Measurements from ENCODE around the gene CIP2A. TPM values are rescaled to one million over a fixed set of nuclear protein-coding genes. Genes with fewer than 3 reads are reported as not detected.
"Not testable (repeated sequence)": the region's sequence is repeated elsewhere in the genome, so short reads cannot be mapped to it uniquely, and the experiment has no call there.

Gene CIP2A
- total RNA-seq, result 7.1 TPM

DNA sequence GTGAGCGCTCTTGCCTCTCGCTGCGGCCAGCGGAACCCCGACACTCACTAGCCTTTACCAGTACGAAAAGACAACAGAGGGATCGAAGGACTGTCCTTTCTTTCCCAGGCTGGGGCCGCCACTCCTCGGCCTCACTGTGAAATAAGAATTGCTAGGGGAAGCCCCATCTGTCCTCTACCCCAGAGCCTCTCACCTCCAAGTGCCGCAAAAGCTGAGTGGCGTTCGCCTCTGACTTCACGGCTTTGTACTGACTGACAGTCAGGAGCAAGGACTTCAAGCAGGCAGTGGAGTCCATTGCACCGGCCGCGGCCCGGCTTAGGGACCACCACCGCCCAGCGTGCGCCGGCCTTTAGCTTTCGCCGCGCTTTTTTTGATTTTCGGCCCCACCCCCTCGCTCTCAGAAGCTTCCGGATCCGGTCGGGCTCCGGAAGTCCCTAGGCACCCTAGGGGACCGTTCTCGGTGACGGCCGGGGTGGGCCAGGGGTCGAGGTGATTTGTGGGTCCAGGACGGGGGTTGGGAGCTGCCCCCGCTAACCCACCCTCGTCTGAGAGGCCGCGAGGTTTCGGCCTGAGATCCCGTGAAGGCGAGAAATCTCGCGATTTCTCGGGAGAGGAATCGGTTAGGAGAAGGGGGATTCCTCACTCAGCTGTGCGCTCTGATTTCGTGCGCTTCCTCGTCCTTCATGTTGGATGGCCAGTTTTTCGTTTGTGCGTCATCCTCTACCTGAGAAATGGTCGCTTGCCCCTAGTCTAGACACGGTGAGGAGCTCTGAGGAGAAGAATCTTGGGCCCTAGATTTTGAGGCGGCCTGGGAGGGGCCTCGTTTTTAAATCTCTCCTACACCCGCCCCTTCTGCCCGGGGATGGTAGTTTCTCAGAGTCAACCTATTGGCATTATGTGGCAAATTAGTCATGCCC, at the start of gene CIP2A, which contains the start of gene DZIP3:
Gene CIP2A, minus strand, starts transcription at position 358 of the 917 bp plus-strand sequence. Its CDS starts 63 bp downstream, at position 295.
Gene DZIP3, plus strand, starts transcription at position 642 of the 917 bp plus-strand sequence. CDS start 15,685 bp downstream, outside the sequence.
- DNase-seq (ENCODE audit: low spot score), result peak; percentile 86

DNA sequence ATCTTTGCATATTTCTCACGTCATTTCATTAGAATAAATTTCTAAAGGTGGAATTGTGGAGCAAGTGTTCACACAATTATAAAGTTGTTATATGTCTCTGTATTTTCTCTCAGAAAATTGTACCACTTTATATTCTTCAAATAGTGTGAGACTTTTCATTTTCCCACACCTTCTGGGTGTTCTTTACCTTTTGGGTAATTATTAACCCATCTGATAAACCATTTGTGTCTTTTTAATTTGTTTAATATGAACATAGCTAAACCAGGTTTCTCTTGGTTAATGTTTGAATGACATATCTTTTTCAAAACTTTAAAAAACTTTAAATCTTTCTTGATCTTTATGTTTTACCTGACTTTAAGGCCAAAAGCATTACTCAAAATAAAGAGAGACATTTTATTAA, 40.7 kb upstream of the CIP2A start:
- DNase-seq (ENCODE audit: low spot score), result no peak

DNA sequence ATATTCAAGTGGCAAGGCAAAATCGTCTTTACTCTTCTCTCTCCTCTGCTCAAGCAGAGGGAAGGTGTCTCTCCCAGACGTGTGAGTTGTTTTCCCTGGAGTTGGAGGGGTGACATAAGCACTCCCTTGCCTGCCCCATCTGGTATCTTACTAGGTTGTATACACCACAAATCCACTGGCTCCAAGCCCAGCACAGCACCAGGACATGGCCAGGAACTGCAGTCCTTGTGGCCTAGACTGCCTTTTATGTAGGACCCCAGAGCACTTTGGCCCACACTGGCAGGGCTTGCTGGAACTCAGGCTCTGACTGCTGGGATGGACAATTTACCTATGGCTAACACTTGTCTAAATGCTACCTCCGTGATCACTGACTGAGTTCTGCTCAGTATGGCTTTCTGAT, 34.3 kb upstream of the CIP2A start:
- DNase-seq (ENCODE audit: low spot score), result no peak

DNA sequence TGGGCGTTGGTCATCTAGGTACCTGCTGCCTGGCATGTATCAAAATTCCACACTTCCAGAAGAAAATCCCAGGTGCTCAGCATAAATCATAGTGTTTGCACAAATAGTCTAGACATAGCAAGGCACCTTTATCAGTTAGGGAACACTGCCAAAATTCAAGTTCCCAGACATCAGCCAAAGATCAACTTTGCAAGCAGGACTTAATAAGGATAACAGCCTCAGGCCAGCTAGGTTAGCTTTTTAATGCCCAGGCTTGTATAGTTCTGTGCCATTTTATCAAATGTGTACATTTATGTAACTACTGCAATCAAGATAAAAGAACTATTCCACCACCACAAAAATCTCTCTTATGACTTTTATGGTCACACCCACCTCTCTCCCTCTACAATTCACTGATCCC, 31.0 kb upstream of the CIP2A start:
- no peak for DNase-seq (ENCODE audit: low spot score)

DNA sequence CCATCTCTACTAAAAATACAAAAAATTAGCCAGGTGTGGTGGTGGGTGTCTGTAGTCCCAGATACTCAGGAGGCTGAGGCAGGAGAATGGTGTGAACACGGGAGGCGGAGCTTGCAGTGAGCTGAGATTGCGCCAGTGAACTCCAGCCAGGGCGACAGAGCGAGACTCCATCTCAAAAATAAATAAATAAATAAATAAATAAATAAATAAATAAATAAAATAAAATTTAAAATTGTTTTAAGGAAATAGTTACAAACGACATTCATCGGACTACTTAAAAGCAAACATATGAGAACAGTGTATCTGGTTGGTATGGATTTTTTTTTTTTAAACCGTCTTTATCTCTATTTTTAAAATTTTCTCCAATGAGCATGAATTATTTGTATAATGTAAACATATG, 26.9 kb upstream of the CIP2A start:
- not testable (repeated sequence) for DNase-seq (ENCODE audit: low spot score)

DNA sequence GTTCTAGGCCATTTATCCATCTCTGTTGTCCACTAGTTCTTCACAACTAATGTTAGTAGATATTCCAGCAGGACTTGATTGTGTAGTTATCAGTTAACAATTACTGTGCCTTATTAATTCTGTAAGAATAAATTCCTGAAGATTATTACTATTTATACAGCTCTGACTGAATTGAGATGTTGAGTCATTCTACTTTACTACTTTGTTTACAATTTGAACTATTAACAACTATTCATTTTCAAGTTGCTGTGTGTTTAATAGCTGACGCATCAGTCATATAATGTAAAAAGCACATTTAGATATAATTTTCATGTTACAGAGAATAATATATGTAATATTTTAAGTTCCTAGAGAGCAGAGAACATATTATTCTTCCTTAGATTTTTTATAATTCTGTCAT, 21.4 kb upstream of the CIP2A start:
- no peak for DNase-seq (ENCODE audit: low spot score)

DNA sequence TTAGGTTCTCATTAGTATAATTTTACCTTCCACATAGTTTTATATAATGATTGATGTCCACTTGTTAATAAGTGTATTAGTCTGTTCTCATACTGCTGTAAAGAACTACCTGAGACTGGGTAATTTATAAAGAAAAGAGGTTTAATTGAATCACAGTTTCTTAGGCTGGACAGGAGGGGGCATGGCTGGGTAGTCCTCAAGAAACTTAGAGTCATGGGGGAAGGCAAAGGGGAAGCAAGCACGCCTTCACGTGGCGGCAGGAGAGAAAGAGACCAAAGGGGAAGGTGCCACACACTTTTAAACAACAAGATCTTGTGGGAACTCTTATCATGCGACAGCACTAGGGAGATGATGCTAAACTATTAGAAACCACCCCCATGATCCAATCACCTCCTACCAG, 19.5 kb upstream of the CIP2A start:
- DNase-seq (ENCODE audit: low spot score), result no peak

DNA sequence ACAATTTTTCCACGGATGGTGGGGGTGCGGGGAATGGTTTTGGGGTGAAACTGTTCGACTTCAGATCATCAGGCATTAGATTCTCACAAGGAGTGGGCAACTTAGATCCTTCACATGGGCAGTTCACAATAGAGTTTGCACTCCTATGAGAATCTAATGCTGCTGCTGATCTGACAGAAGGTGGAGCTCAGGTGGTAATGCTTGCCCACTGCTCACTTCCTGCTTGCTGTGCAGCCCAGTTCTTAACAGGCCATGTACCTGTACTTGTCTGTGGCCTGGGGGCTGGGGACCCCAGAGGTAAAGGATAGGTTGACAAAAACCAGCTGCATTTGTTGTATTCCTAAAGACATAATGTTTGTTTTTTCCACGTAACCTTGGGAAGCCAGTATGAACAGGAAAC, 16.3 kb upstream of the CIP2A start:
- no peak for DNase-seq (ENCODE audit: low spot score)

DNA sequence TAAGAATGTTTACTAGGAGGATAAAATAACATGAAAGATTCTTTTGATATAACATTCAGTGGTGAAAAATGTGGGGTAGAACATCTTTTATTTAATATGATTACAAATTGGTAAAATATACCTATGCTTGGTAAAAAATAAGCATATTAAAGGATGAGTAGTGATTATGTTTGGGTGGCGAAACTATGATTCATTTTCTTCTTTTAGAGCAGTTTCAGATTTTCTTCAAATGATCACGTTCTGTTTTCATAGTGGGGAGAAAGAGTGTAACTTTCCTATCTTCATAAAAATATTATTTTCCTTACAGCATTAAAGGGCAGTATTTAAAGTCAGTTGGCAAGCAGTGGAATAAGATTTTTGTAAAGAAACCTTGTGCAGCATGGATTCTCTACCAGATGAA, 15.8 kb upstream of the CIP2A start:
- no peak for DNase-seq (ENCODE audit: low spot score)

DNA sequence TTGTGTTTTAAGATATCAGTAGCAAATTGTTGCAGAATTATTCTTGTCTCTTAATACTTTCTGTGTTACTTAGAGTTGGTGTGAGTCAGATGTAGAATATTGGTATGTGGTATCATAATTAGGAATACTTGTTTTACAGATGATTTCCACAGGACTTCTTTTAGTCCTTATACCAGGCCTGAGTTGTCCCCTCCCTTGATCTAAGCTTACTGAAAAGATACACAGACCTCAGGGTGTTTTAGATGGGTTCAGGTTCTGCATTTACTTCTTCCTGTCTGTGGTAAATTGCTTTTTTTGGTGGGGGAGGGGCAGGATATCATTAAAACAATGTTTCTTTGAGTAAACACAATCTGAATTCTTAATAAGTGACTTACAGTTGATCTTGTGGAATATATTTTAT, 14.5 kb upstream of the CIP2A start:
- DNase-seq (ENCODE audit: low spot score), result no peak

DNA sequence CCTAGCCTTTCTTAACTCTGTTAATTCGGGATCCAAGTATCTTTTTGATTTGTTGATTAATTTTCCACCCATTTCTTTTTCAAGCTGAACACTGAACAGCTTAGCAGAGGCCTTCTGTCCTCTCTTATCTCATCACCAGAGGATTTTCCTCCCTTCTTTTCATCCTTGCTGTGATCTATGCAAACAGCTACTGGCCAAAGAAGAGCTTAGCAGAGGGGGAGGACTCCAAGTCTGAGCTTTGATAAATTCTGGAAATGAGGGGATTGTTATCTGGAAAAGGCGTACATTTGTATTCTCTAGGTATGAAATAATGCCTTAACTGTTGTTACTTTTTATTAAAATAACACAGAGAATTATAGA, 13.7 kb upstream of the CIP2A start:
- DNase-seq (ENCODE audit: low spot score), result no peak

DNA sequence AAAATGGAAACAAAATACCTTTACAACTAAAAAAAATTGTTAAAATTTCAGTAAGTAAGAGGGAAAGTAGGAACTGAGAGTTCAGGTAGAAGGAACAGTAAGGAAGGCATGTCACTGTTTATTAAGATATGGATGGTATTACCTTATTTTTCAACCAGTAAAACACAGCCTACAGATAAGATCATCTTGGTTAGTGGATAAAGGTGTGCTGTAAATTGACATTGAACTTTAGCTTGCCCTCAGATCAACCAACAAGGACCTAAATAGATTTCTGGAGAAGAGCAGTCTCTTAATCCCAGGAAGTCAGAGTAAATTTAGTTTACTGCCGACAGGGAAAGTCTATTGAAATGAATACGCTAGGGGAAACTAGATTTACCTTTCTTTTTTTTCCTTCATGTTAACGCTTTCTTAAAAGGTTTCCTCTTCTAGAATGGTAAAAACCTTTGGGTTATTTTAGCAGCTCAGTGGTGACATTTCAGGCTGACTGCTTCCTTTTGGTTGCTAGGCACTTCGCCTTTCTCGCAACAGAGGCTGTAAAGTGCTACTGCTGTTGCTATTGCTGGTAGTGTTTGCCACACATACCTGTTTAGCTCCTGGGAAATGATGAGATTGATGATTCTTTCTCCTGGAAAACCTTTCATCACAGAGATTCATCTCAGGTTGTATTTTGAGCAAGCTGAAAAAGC, 13.2 kb upstream of the CIP2A start:
- DNase-seq (ENCODE audit: low spot score), result no peak

DNA sequence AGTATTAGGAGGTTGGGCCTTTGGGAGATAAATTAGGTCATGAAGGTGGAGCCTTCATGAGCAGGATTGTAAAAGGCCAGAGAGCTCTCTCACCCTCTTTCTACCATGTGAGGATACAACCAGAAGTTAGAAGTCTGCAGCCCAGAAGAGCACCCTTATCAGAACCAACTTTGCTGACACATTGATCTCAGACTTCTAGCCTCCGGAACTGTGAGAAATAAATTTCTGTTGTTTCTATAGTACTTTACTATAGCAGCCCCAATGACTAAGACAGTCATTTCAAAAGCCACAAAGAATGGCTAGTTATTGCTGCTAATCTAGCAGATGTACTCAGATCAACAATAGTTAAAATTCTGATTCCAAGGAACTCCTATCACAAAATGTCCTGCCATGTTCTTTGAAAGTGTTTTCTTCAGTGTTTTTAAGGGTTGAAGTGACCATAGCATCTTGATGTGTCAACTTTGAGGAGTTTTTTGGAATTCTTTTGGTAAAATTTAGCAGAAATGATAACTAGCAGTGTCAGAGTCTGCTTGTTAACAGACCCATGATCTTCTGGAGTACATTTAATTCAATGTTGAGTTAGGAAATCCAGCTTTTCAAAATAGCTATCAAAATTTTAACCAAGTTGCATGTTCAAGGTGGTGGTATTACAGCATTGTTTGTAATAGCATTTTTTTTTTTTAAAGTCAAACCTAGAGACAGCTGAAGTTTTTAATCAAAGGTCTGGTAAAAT, 10.6 kb upstream of the CIP2A start:
- no peak for DNase-seq (ENCODE audit: low spot score)

DNA sequence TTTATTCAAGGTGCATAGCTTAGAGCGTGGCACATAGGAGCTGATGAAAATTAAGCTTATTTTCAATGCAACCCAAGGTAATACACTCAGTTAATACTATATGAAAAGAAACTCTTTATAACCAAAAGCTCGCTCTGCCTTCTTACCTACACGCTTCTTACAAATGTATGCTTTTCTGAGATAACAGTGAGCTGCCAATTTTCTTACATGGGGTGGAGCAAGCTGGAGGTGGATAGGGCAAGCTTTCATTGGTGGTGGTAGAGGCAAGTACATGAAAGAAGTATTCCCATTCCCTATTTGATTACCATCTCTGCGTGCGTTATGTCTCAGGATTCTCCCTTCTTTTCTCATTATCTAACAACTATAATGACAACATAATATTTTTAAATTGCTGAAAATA, 9.1 kb upstream of the CIP2A start:
- DNase-seq (ENCODE audit: low spot score), result no peak

DNA sequence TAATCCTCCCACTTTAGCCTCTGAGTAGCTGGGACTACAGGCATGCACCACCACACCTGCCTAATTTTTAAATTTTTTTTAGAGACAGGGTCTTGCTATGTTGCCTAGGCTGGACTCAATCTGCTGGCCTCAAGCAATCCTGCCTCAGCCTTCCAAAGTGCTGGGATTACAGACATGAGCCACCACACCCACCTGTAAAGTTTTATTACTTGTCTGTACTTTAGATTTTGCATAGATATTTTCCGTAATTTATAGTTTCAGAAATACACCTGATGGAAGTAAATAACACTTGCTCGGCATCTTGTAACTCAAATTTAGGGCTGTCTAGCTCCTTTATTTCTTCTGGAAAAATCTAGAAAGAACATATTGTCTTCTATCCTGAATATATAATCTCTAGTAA, 6.1 kb upstream of the CIP2A start:
- DNase-seq (ENCODE audit: low spot score), result no peak

DNA sequence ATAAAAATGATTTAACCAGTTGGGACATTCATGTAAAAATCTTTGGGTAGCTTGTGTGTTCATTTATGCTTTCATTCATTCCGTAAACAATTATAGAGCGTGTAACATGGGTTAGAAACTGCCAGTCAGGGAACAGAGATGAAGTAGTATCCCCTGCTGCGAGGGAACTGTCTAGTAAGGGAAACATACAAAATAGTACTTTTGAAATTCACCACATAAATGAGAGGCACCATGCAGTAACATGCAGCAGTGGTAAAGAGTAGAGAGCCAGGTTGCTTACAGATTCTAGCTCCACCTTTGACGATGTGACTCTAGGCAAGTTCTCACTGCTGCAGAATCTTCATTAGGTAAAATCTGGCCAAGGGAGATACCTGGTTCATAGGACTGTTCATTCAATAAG, 1.2 kb upstream of the CIP2A start:
- DNase-seq (ENCODE audit: low spot score), result no peak

DNA sequence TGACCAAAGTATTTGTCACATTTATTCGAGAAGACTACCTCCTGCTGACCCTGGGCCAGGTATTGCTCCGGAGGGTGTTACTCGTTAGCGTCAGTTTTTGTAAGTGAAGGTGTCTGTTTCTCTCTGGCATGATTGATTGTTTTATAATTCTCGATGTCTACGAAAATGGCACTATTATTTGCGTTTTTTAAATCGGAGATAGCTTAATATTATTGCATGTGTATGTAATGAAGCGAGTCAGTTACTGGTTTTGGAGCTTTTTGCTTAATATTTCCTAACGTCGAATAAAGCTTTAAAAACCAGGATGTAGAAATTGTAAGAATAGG, 723 bp upstream of the CIP2A start:
- DNase-seq (ENCODE audit: low spot score), result no peak

DNA sequence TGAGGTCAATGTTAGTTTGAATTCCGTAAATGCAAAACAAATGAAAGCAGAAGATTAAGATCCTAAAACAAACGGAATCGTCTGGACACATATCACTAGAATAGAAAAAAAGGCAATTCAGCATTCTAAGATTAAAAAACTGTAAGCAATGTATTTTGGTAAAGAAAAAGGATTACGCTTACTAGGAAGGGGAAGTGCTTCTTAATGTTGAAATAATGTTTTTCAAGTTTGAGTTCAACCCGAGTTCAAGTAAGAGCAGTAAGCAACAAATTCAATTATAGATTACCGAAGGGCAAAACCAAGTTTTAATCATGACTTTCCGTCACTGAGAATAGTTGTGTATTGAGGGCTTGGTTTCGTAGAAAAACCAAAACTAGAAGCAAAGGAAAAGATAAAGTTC, 637 bp downstream of the CIP2A start:
- no peak for DNase-seq (ENCODE audit: low spot score)

DNA sequence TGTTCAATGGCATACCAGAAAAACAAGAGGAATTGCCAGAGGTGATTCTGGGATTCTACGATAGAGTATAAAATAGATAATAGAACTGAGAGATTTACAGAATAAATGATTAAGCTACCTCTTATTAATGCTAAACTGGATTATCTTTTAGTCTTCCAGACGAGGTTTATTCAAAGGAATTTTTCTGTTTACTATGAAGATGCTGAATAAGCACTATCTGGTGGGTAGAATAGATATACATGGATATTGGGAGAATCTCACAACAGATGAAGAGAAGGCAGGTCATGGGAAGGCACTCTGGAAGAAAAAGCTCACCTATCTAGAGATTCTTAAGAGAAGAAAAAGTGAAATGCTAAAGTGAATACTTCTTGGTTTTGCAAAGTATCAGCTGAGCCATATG, 11.2 kb downstream of the CIP2A start:
- no peak for DNase-seq (ENCODE audit: low spot score)

DNA sequence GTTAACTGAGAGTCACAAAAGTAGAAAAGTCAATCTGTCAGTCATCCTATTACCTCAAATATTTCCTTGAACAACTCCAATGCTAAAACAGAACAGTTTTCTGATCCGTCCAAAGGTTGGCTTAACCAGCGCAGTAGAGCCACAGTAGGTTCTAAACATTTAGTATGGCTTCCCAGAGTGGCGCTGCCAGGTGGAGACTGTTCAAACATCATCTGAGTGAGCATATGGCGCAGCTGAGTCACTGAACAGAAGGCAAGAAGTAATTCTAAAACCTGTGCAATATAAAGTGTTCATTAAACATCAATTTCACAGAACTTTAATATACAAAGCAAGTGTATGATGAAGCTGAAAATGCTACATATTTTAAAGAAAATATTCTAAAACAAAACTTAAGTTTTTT, 19.9 kb downstream of the CIP2A start:
- DNase-seq (ENCODE audit: low spot score), result no peak

DNA sequence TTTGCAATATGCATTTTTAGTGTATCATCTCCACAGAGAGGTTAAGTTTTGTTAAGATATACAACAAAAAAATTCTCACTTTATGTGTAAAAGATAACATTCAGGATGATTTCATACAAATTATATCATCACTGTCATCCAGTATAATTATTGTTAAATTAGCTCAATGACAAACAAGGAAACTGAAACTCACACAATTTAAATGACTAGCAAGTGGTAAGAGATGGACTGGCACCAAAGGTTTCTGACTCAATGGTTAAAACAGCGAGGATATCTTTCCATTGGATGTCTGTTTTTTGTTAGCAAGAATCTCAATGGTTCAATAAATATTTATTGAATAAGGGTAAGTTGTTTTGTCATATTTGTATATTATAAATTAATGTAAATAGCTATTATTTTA, 22.6 kb downstream of the CIP2A start:
- no peak for DNase-seq (ENCODE audit: low spot score)

DNA sequence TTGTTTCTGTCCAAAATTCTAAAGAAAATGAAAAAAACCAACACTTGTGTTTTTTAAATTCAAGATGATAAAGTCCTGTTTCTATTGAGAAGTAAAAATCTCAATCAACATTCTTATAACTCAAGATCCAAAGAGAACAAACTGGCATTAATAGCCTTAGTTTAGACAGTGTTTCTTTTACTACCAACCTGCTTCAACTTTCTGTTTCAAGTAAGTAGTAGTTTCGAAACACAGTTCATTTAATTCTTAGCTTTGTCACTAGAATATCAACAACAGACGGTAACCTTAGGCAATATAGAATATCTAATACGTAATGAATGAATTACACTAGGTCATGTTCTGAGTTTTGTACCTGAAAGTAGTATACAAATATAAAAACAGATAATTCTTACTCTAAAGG, 23.7 kb downstream of the CIP2A start:
- DNase-seq (ENCODE audit: low spot score), result no peak

DNA sequence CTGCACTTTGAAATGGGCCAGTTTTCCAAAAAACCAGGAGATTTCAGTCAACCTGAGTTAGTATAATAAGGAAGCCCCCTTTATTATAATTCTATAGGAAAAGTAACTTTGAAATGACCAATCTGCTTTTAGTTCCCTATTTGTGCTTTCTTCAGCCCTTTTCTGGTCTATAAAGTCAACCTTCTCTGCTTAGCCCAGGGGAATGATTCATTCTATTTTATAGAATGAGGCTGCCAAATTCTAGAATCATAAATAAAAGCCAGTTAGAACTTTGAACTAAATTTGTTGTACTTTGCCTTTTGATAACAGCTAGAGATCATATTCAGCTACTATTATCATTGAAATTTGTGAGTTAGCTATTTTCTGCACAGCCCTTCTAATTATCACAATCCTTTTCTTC, 24.7 kb downstream of the CIP2A start:
- DNase-seq (ENCODE audit: low spot score), result no peak
